Stimulated activated CD4-positive, alpha-beta T cell treated with anti-CD3 and anti-CD28 coated beads, Interleukin-12 subunit alpha, Interleukin-12 subunit beta, amount 100 ng/mL, for 4 hours (primary cell): Measurements from ENCODE around the gene LRIG1.

Experiments used
- DNase-seq: peaks from one replicate; pipeline ENCODE4 v3.0.0-alpha.2; 2020

LRIG1 gene

GRCh38 chr3:66504850-66505641, 4.2 kb upstream of the LRIG1 start:
- DNase-seq = no peak

GRCh38 chr3:66502981-66503380, 2.2 kb upstream of the LRIG1 start:
- DNase-seq = no peak

GRCh38 chr3:66502245-66502874, 1.5 kb upstream of the LRIG1 start:
- no peak for DNase-seq

GRCh38 chr3:66501483-66502244, 842 bp upstream of the LRIG1 start:
- DNase-seq = no peak

- peak; percentile 40 for DNase-seq
Measured at GRCh38 chr3:66499881-66500575, 794 bp downstream of the LRIG1 start.

GRCh38 chr3:66498687-66499621, 1.9 kb downstream of the LRIG1 start:
- DNase-seq = no peak

GRCh38 chr3:66497985-66498671, 2.7 kb downstream of the LRIG1 start:
- DNase-seq = no peak

- DNase-seq = no peak
Measured at GRCh38 chr3:66497288-66497984, 3.4 kb downstream of the LRIG1 start.

- DNase-seq = no peak
Measured at GRCh38 chr3:66496746-66497145, 4.1 kb downstream of the LRIG1 start.

- DNase-seq = no peak
Measured at GRCh38 chr3:66496301-66496700, 4.5 kb downstream of the LRIG1 start.

- DNase-seq = no peak
Measured at GRCh38 chr3:66495668-66496045, 5.2 kb downstream of the LRIG1 start.

GRCh38 chr3:66494959-66495667, 5.7 kb downstream of the LRIG1 start:
- no peak for DNase-seq

- no peak for DNase-seq
Measured at GRCh38 chr3:66493458-66494099, 7.2 kb downstream of the LRIG1 start.

- DNase-seq = no peak
Measured at GRCh38 chr3:66492672-66493071, 8.2 kb downstream of the LRIG1 start.

GRCh38 chr3:66492071-66492470, 8.8 kb downstream of the LRIG1 start:
- no peak for DNase-seq

GRCh38 chr3:66490984-66491383, 9.8 kb downstream of the LRIG1 start:
- no peak for DNase-seq

GRCh38 chr3:66490214-66490613, 10.6 kb downstream of the LRIG1 start:
- no peak for DNase-seq

- DNase-seq = no peak
Measured at GRCh38 chr3:66489581-66489980, 11.2 kb downstream of the LRIG1 start.

- DNase-seq = no peak
Measured at GRCh38 chr3:66489115-66489514, 11.7 kb downstream of the LRIG1 start.

GRCh38 chr3:66488492-66488891, 12.3 kb downstream of the LRIG1 start:
- DNase-seq = no peak
